Stimulated activated CD8-positive, alpha-beta memory T cell treated with anti-CD3 and anti-CD28 coated beads, Interleukin-2, amount 100 ng/mL, for 48 hours (primary cell): ENCODE data around the gene PDPR.
"Not testable (repeated sequence)": the region's sequence is repeated elsewhere in the genome, so short reads cannot be mapped to it uniquely, and the experiment has no call there.

Experiments
- DNase-seq, 2 donors: peaks; one replicate each; pipeline ENCODE4 v3.0.0-alpha.2; 2020; ENCODE audit warnings: low read depth in 2 of 2

Gene PDPR

DNA sequence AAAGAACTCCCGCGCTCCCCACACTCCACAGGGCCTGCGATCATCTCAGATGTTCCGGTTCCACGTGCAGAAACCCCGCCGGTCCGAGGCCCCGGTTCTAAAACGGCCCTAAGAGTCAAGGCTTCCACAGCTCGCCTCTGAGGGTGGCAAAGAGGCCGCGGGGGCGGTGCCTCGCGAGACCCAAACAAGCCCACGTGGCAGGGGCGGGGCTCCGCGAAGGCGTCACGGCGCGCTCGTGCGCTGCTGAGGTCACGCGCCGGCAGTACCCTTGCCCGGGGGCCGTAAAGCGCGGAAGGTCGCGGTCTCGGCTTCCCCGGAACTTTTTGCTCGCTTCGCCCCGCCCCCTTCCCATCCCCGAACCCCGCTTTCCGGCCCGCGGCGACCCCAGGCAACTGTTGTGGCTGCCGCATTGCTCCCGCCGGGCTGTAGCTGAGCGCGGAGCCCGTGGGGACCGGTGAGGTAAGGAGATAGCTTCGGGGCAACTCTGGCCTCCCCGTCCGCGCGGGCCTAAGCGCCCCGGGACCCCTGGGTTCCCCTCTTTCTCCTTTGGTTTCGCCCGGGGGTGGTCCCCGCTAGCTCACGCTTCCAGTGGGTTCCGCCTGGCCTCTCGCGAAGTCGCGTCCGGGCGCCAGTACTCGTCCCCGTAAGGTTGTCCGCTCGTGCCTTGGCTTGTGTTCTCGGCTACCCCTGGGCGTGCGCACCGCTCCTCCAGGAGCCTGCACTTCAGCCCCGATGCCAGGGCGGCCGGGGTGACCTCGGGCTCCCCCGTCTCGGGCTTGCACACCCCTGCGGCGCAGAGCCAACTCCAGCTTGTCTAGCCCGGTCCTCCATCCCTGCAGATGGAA lies at the start of gene PDPR:
TSS of gene PDPR (plus strand) at position 351 of the 845 bp plus-strand sequence. CDS start 6,161 bp downstream, outside the sequence.
- DNase-seq: peak; percentile 86 to 92

DNA sequence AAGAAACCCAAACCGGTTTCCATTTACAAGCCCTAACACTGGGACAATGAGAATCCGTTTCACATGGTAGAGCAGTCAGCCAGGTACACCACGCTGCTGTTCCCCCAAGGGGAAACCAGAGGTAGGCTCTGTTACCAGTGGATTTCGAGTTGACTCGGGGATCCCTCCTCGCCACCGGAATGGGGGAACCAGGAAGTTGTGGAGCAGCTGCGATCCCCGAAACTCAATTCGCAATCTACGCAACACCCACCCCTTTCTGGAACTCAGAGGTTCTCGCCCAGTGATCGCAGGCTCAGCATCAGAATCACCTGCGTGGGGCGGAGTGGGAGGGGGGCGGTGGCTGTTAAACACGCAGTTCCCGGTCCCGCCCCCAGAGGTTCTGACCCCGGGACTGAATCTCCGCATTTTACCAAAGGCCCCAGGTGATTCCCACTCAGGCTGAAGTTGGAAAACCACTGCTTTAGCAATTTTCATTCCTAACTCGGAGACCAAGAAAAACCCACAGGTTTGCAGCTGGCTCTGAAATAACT lies 49.2 kb upstream of the PDPR start:
- DNase-seq: peak; percentile 36 to 58

DNA sequence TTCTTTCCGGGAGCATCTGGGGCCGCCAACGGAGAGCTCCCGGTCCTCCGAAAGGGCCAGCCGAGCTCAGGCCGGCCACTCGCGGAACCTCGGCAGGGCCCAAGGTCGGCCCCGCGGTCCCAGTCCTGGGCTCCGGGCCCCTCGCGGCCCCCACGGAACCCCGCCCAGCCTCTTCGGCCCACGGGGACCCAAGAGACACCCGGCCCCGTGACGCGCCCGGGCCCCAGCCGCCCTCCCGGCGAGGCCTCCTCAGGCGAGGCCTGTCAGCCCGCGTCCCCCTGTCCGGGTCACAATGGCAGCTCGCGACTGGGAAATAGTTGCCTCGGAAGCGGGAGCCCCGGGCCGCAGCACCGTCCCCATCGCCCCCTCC lies 48.8 kb upstream of the PDPR start:
- DNase-seq: not testable (repeated sequence)

DNA sequence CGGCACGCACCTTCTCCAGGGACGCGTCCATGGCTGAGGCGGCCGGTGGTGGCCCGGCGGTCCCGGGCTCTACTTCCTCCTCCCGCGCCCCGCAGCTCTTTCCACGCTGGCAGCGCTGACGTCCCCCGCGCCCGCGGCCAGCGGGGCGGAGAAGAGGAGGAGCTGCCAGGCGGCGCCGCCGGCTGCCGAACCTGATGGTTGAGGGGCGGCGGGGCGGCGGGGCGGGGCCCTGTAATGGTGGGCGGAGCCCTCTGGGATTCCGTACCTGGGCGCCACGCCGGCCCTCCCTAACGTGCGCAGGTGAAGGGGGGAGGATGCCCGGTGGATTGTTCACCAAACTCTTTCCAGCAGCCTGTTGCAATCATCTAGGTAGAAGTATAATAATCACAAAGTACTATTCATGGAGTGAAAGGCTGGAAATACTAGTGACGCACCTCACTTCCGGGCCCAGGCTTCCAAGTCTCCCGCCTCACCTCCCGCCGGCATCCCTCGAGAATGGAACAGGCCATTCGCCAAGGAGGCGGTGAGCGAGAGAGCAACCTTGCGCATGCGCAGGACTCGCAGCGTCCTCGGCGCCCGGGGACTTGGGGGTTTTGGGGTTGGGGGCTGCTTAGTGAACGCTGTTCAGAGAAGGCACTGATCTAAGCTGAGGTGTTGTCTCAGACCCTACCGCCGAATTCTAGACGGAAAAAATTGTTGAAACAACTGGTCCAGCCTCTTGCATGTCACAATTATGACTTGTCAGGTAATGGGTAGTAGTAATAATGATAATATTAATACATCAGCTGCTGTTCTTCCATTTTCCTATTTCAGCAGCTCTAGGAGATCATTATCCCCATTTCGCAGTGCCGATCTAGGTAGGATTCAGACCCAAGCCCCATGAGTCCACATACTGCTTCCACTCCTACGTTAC lies 48.1 kb upstream of the PDPR start:
- peak; percentile 90 to 91 for DNase-seq

DNA sequence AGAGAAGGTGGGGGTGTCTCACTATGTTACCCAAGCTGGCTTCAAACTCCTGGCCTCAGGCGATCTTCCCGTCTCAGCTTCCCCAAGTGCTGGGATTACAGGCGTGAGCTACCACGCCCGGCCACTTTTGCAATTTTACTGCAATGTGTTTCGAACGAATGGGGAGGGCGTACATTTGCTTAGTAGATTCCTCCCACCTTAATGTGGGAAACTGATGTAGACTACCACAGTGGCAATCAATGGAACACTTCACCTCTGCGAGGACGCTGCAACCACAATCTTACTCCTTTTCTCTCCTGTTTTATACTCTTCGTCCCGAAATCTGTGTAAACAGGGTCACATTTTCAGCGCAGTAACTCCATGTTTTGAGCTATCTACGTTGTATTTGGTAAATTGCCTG lies 47.4 kb upstream of the PDPR start:
- DNase-seq: not testable (repeated sequence)

DNA sequence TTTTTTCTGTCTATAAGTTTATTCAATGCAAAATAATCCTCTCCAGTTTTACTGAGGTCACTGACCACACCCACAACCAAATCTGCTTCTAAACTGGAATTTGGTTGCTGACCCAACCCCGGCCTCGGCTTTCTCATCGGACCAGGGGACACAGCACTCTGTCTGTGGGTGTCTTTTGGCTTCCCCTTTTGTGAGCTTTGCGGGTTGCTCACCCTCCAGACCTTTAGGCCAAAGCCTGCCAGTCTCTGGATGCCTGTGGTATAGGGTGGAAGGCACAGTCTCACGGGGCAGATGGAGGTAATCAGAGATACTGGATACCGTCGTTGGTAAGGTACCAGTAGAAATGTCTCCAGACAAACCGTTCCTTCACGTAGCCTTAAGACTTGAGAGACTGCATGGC lies 35.1 kb upstream of the PDPR start:
- not testable (repeated sequence) for DNase-seq

DNA sequence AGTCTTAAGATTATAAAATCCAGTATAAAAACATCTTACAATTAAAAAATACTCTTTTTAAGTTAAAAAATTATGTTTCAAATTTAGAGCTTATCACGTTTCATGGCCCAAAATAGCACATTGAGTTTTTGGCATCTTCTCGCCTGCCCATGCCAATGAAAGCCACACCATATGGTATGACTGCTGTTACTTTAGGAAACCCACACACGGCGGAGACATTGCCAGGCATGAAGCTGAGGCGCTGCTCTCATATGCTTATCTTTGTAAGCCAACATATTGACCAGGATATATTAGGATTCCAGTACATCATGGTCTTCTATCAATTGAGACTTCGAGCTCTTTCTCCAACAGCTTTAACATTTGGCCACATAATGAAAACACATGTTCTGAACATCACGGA lies 32.9 kb upstream of the PDPR start:
- not testable (repeated sequence) for DNase-seq

DNA sequence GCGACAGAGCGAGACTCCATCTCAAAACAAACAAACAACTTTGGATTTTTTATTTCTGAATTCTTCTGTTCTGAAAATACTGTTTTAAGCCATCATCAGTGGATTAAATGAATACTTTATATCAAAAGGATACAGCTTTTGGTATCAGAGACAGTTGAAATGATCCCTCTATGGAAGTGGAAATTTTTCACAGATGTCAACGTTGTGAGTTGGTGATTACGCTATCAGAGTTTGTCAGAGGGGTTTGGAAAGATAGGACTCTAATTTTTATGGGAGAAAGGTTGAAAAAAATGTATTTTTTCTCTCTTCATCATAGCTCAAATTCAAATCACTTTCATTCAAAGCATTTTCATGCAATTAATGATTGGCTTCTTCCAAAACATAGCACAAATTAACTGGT lies 30.2 kb upstream of the PDPR start:
- DNase-seq: not testable (repeated sequence)

DNA sequence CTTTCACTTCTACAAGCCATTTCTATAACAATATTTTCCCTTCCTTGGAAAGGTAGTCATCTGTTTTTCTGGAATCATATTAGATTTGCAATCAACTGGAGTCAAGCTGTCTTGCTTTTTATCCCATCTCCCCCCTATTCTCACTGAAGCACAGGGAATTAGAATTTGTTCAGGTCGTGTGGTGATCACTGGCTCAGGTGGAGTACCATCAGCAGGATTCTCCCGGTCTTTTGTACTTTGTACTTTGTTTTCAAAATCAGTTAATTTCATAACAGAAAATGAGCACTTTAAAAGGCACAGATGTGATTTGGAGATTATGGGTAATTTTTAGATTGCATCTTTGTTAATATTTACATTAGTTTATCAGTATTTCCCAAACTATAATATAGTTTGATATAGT lies 26.0 kb upstream of the PDPR start:
- DNase-seq: not testable (repeated sequence)

DNA sequence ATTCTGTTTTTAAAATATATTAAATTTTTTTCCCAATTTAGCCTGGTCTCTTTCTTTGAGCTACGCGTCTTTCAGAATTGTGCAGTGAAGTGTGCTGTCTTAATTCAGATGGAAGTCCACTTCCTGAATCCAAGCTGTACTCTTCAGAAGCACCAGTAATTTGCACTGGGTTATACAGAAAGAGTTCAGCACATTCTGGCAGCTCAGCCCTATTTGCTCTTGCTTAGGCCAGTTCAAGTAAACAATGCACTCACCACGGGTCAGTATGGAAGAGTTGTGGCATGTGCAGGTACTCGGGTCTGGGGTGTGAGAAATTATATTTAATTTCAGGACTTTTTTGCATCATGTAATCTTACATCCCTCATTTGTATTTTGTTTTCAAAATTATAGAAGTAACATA lies 25.3 kb upstream of the PDPR start:
- DNase-seq: not testable (repeated sequence)

DNA sequence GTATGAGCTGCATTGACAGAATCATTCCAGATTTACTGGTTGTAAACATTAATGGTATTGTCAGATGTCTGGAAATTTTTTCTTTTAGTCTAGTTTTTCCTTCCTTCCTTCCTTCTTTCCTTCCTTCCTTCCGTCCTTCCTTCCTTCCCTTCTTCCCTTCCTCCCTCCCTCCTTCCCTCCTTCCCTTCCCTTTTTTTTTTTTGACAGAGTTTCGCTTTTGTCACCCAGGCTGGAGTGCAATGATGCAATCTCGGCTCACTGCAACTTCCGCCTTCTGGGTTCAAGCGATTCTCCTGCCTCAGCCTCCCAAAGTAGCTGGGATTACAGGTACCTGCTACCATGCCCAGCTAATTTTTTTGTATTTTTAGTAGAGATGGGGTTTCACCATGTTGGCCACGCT lies 24.8 kb upstream of the PDPR start:
- DNase-seq: not testable (repeated sequence)

DNA sequence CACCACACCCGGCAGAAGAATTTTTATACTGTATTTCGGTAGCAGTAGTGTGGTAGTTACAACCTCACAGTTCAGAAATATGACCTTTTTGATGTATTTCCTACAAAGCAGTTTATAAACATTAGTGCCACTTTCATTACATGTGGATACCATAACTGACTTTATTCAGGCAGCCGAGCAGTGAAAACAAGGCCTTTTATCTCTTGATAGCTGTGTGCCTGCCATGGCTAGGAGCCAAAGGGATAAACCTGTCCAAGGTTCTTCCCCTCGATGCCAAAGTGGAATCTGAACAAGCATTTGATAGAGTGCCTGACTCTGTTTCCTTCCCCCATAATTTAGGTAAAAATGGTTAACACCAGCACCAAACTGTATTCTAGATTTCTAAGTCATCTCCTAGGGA lies 23.0 kb upstream of the PDPR start:
- not testable (repeated sequence) for DNase-seq

DNA sequence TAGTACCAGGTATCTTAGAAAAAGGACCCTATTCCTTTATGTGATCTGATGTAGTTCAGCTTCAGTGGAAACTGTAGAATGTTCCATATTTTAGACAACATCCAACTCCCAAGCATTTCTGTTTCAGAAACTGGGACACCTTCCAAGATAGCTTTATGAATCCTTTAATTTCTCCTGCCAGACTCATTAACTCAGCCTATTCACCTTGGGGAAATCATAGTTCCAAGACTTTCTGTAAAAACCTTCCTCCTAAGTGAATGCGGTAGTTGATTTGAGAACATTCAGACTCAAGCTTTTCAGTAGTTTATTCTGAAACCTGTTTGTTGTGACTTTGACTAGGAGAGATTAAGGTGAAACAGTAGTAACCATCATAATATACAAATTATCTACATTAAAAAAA lies 20.0 kb upstream of the PDPR start:
- DNase-seq: not testable (repeated sequence)

DNA sequence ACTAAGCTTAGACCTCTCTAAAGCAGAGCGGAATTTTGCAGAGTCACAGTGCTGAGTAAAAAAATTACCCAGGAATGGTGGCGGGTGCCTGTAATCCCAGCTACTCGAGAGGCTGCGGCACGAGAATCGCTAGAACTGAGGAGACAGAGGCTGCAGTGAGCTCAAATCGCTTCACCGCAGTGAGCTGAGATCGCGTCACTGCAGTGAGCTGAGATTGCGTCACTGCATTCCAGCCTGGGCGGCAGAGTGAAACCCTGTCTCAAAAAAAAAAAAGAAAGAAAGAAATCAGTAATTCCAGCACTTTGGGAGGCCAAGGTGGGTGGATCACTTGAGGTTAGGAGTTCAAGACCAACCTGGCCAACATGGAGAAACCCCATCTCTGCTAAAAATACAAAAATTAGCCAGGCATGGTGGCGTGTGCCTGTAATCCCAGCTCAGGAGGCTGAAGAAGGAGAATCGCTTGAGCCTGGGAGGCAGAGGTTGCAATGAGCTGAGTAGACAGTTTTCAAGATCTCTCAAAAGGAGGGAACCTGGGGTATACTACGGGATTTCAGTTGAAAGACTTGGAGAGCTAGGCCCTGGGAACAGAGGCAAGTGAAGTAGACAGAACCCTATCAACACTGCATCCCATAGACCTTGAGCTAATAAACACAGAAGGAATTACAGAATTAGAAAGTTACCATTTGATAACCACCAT lies 4.4 kb upstream of the PDPR start:
- DNase-seq: not testable (repeated sequence)

DNA sequence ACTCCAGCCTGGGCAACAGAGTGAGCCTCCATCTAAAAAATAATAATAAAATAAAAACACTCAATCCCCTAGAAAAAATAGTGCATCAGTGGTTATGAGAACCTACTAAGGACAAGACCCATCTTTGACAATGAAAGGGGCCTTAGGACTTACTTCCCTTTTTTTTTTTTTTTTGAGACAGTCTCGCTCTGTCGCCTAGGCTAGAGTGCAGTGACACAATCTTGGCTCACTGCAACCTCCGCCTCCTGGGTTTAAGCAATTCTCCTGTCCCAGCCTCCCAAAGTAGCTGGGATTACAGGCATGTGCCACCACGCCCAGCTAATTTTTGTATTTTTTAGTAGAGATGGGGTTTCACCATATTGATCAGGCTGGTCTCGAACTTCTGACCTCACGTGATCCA lies 2.0 kb upstream of the PDPR start:
- DNase-seq: not testable (repeated sequence)

DNA sequence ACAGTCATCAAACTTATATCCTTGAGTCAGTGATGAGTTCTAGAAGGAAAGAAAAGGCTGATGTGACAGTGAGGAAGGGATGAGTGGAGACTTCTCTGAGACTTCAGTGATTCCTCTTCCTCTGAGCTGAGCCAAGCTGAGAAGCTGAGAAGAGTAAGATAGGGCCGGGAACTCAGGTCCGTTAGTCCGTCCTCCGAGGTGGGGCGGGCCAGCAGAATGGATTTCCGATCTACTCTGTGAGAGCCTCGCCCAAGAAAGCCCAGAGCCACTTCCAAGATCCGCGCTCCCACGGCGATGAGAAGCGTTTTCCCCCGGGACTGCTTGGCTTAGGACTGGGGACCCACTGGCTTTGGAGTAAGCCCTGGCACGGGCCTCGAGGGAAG lies 542 bp upstream of the PDPR start:
- not testable (repeated sequence) for DNase-seq

DNA sequence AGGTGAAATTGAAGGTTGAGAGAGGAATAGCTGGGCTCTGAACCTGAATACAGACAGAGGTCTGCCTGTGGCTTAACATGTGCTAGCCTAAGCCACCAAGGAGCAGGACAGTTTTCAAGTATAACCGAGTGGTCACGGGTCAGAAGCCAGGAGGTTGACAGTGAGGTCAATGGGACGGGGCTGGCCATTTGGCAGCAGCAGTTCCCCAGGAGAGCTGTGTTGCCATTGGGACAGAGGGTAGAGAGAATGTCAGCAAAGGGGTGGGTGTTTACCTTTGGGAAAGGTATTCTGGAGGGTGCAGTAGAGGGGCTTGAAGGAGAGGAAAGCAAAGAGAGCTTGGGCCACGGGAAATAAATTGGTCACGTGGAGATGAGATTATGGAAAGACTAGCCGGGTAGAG lies 4.2 kb downstream of the PDPR start:
- not testable (repeated sequence) for DNase-seq

DNA sequence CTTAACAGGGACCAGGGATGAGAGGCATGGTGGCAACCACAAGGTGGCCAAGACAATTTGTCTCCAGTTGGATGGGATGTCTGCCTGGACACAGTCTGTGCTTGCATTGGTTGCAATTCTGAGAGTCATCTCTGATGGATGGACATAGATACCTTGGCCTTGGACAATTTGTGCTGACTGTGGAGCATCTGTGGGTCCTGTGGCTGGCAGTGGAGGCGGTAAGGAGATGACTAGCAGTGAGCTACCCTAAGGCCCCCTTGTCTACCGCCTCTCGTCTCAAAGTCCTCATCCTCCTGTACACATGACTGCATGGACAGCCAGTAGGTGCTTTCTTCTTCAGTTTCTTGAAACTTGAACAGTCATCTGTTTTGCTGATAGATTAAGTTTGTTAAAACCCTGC lies 4.6 kb downstream of the PDPR start:
- DNase-seq: not testable (repeated sequence)

DNA sequence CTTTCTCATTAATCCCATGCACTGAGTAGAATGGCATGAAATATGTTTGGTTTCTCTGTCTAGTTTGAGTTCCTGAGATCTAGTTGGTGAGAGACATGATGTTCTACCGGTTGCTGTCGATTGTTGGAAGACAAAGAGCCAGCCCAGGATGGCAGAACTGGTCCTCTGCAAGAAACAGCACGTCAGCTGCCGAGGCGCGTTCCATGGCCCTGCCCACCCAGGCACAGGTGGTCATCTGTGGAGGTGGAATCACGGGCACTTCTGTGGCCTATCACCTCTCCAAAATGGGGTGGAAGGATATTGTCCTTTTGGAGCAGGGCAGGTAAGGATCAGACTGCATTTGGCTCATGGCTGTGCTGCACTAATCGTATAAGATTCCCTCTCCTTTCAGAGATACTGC lies 6.3 kb downstream of the PDPR start:
- DNase-seq: not testable (repeated sequence)

DNA sequence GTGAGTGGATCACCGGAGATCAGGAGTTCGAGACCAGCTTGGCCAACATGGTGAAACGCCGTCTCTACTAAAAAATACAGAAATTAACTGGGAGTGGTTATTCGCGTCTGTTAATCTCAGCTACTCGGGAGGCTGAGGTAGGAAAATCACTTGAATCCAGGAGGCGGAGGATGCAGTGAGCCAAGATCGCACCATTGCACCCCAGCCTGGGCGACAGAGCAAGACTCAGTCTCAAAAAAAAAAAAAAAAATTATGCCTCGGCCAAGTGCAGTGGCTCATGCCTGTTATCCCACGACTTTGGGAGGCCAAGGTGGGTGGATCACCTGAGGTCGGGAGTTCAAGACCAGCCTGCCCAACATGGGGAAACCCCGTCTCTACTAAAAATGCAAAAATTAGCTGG lies 9.7 kb downstream of the PDPR start:
- not testable (repeated sequence) for DNase-seq

DNA sequence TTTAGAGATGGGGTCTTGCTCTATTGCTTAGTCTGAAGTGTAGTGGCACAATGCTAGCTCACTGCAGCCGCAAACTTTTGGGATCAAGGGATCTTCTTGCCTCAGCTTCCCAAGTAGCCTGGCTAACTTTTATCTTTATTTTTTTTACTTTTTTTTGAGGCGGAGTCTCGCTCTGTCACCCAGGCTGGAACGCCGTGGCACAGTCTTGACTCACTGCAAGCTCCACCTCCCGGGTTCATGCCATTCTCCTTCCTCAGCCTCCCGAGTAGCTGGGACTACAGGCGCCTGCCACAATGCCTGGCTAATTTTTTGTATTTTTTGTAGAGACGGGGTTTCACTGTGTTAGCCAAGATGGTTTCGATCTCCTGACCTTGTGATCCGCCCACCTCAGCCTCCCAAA lies 12.1 kb downstream of the PDPR start:
- not testable (repeated sequence) for DNase-seq

DNA sequence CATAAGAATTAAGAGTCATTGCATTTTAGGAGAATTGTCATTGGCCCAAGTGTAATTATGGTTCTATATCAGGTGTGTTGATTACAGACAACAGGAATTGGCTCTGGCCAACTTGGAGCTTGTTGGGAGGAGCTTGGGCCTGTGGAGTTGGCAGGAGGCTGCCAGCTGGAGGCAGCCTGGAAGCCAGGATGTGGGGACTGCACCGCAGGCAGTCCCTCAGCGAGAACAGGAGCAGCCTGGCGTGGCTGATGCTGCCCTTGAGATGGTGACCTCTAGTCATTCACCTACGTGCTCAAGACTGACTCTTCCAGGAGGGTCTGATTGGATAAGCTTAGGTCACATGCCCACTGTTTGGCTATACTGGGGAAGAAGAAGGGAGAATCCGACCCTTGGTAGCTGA lies 13.6 kb downstream of the PDPR start:
- not testable (repeated sequence) for DNase-seq
